ENCODE results near the gene TMEM89. TPM values are rescaled to one million over a fixed set of nuclear protein-coding genes. Genes with fewer than 3 reads are reported as not detected.

The TMEM89 gene
- total RNA-seq, 1 experiment from 2014 or later: not detected

GRCh38 chr3:48601622-48601994 lies 20.0 kb downstream of the TMEM89 start:
- CTCF ChIA-PET: no interaction called here
- in situ Hi-C loops (cut with HindIII; ENCODE audit: low pct_unique_long_range_greater_than_20kb, low sequenced_read_pairs) (no loop called here), intact Hi-C loops (cut with micrococcal nuclease; ENCODE audit: unreplicated experiment) (no loop called here)
- DNase-seq (ENCODE audit: low read depth, low spot score) (no peak), ATAC-seq (no peak)
- POLR2A ChIA-PET: no interaction called here
- Histone ChIP-seq H3K4me3 (ENCODE audit: low read depth in 2 of 2, low read length in 2 of 2) (no peak overlapping the region), H3K9me3 (ENCODE audit: control insufficient read depth, insufficient read depth, low read depth, low read length) (no peaks in the 10 kb centered on the region), H3K27ac (ENCODE audit: low read length) (no peak overlapping the region), H3K36me3 (ENCODE audit: control insufficient read depth, insufficient read depth, low read length) (peaks cover 6% of the 10 kb centered on the region), H3K27me3 (ENCODE audit: control insufficient read depth, insufficient read depth, low read length) (no peaks in the 10 kb centered on the region), H3K4me1 (ENCODE audit: control insufficient read depth, insufficient read depth, low read length) (peaks cover 22% of the 10 kb centered on the region)
- no TSS peak for BruUV-seq (replicated peaks)
- TF ChIP-seq, protein P1, sequence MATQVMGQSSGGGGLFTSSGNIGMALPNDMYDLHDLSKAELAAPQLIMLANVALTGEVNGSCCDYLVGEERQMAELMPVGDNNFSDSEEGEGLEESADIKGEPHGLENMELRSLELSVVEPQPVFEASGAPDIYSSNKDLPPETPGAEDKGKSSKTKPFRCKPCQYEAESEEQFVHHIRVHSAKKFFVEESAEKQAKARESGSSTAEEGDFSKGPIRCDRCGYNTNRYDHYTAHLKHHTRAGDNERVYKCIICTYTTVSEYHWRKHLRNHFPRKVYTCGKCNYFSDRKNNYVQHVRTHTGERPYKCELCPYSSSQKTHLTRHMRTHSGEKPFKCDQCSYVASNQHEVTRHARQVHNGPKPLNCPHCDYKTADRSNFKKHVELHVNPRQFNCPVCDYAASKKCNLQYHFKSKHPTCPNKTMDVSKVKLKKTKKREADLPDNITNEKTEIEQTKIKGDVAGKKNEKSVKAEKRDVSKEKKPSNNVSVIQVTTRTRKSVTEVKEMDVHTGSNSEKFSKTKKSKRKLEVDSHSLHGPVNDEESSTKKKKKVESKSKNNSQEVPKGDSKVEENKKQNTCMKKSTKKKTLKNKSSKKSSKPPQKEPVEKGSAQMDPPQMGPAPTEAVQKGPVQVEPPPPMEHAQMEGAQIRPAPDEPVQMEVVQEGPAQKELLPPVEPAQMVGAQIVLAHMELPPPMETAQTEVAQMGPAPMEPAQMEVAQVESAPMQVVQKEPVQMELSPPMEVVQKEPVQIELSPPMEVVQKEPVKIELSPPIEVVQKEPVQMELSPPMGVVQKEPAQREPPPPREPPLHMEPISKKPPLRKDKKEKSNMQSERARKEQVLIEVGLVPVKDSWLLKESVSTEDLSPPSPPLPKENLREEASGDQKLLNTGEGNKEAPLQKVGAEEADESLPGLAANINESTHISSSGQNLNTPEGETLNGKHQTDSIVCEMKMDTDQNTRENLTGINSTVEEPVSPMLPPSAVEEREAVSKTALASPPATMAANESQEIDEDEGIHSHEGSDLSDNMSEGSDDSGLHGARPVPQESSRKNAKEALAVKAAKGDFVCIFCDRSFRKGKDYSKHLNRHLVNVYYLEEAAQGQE (IDR thresholded peaks at IDR 0.05; ENCODE audit: insufficient read depth in 1 of 2, low read depth in 2 of 2, low read length in 1 of 2): no peak
- no peak for TF ChIP-seq SIN3A (IDR thresholded peaks at IDR 0.05; ENCODE audit: borderline replicate concordance, insufficient read depth, low read depth, low read length)
- TF ChIP-seq CTCF (IDR thresholded peaks at IDR 0.05): no peak
- no peak for TF ChIP-seq TCF7L2 (IDR thresholded peaks at IDR 0.05; ENCODE audit: low read depth, low read length)

GRCh38 chr3:48600711-48601621 lies 20.6 kb downstream of the TMEM89 start:
- ChIA-PET POLR2A (no interaction called here), CTCF (no interaction called here)
- BruUV-seq (replicated peaks): no TSS peak
- H3K27me3 ChIP-seq (ENCODE audit: control insufficient read depth, insufficient read depth, low read length): no peaks in the 10 kb centered on the region
- in situ Hi-C loops (cut with HindIII; ENCODE audit: low pct_unique_long_range_greater_than_20kb, low sequenced_read_pairs) (no loop called here), intact Hi-C loops (cut with micrococcal nuclease; ENCODE audit: unreplicated experiment) (no loop called here)
- no peak overlapping the region for H3K4me3 ChIP-seq (ENCODE audit: low read depth in 2 of 2, low read length in 2 of 2)
- ATAC-seq (no peak), DNase-seq (ENCODE audit: low read depth, low spot score) (no peak)
- TF ChIP-seq SIN3A (IDR thresholded peaks at IDR 0.05; ENCODE audit: borderline replicate concordance, insufficient read depth, low read depth, low read length) (no peak), CTCF (IDR thresholded peaks at IDR 0.05) (no peak), TCF7L2 (IDR thresholded peaks at IDR 0.05; ENCODE audit: low read depth, low read length) (no peak), POLR2AphosphoS5 (IDR thresholded peaks at IDR 0.05; ENCODE audit: low read depth, low read length) (no peak)
- TF ChIP-seq, protein P1 (IDR thresholded peaks at IDR 0.05; ENCODE audit: insufficient read depth in 1 of 2, low read depth in 2 of 2, low read length in 1 of 2): no peak
- H3K36me3 ChIP-seq (ENCODE audit: control insufficient read depth, insufficient read depth, low read length): peaks cover 4% of the 10 kb centered on the region
- no peak overlapping the region for H3K27ac ChIP-seq (ENCODE audit: low read length)
- no peaks in the 10 kb centered on the region for H3K9me3 ChIP-seq (ENCODE audit: control insufficient read depth, insufficient read depth, low read depth, low read length)
- H3K4me1 ChIP-seq (ENCODE audit: control insufficient read depth, insufficient read depth, low read length): peaks cover 27% of the 10 kb centered on the region

Measured in Panc1 (cell line).